OCI-LY7 (cell line): ENCODE measurements around the gene ORC3. TPM values are rescaled to one million over a fixed set of nuclear protein-coding genes. Genes with fewer than 3 reads are reported as not detected.
"Not testable (repeated sequence)": the region's sequence is repeated elsewhere in the genome, so short reads cannot be mapped to it uniquely, and the experiment has no call there.

Experiments used
- BruUV-seq: library from RNA; stranded (reverse); fragments of 400-500 nt; replicated peaks from 2 replicates; lab custom pipeline; 2021; lab: Mats Ljungman, UMichigan
- CTCF ChIA-PET: fragments of 300-600 bp; sonication (Branson Sonifier 250); formaldehyde crosslinking; loops from one replicate; lab custom pipeline; 2022; ENCODE audit warnings: antibody characterized with exemption; ENCODE audit not compliant: unreplicated experiment; lab: Charles Lee
- POLR2A ChIA-PET: fragments of 300-600 bp; sonication (Branson Sonifier 250); formaldehyde crosslinking; loops from one replicate; lab custom pipeline; 2022; ENCODE audit warnings: antibody characterized with exemption; lab: Charles Lee
- DNase-seq: peaks from one replicate; pipeline ENCODE4 v3.0.0-alpha.2; 2015; ENCODE audit warnings: low spot score
- H2AFZ ChIP-seq: fragments of 200-600 bp; sonication (generic), shearing (Covaris generic); 2 replicates; pipeline ENCODE4 v1.6.1; 2014; ENCODE audit warnings: mild to moderate bottlenecking, antibody characterized with exemption, low read length, moderate library complexity
- H3K27ac ChIP-seq: fragments of 200-600 bp; sonication (generic); 2 replicates; pipeline ENCODE4 v1.5.1; 2014; ENCODE audit warnings: mixed run types, low read depth, mild to moderate bottlenecking, moderate library complexity, low read length, inconsistent platforms; ENCODE audit not compliant: poor library complexity, severe bottlenecking
- H3K36me3 ChIP-seq: fragments of 200-600 bp; sonication (generic); 2 replicates; pipeline ENCODE4 v1.6.1; 2014; ENCODE audit warnings: mild to moderate bottlenecking, antibody characterized with exemption, low read length, moderate library complexity, mixed read lengths; ENCODE audit not compliant: insufficient read depth
- H3K4me1 ChIP-seq: fragments of 200-600 bp; sonication (generic); 2 replicates; pipeline ENCODE4 v1.5.1; 2014; ENCODE audit warnings: mild to moderate bottlenecking, low read length; ENCODE audit not compliant: insufficient read depth, poor library complexity, severe bottlenecking
- H3K4me2 ChIP-seq: fragments of 200-600 bp; sonication (generic); 2 replicates; pipeline ENCODE4 v1.6.1; 2014; ENCODE audit warnings: mild to moderate bottlenecking, low read length
- H3K4me3 ChIP-seq: fragments of 200-600 bp; sonication (generic); 2 replicates; pipeline ENCODE4 v1.5.1; 2014; ENCODE audit warnings: mild to moderate bottlenecking, low read depth, low read length; ENCODE audit not compliant: poor library complexity, severe bottlenecking
- H3K79me2 ChIP-seq: fragments of 200-600 bp; sonication (generic); 2 replicates; pipeline ENCODE4 v1.6.1; 2016; ENCODE audit warnings: low read depth, mild to moderate bottlenecking, low read length, moderate library complexity, mixed read lengths; ENCODE audit not compliant: insufficient read depth
- H3K9me2 ChIP-seq: fragments of 200-600 bp; sonication (generic); 2 replicates; pipeline ENCODE4 v1.6.1; 2016; ENCODE audit warnings: mild to moderate bottlenecking, low read length, mixed read lengths; ENCODE audit not compliant: insufficient read depth
- H3K9me3 ChIP-seq: fragments of 200-600 bp; sonication (generic); 2 replicates; pipeline ENCODE4 v1.6.1; 2014; ENCODE audit warnings: mild to moderate bottlenecking, mixed run types, low read length, mixed read lengths
- H4K20me1 ChIP-seq: fragments of 200-600 bp; sonication (generic); 2 replicates; pipeline ENCODE4 v1.6.1; 2014; ENCODE audit warnings: mild to moderate bottlenecking, antibody characterized with exemption, low read length, moderate library complexity, mixed read lengths; ENCODE audit not compliant: insufficient read depth
- CTCF ChIP-seq: fragments of 200-600 bp; sonication (generic); conservative IDR thresholded peaks from 2 replicates; pipeline ENCODE4 v1.5.1; 2014; ENCODE audit warnings: mild to moderate bottlenecking, antibody characterized with exemption, low read length, moderate library complexity, mixed read lengths
- EZH2phosphoT487 ChIP-seq: fragments of 200-600 bp; sonication (generic); IDR thresholded peaks from 2 replicates; pipeline ENCODE4 v1.6.1; 2018; ENCODE audit warnings: low read depth, borderline replicate concordance, mild to moderate bottlenecking, mixed run types, antibody characterized with exemption, low read length, moderate library complexity, mixed read lengths
- intact Hi-C: fragments of 100-400 bp; cut with micrococcal nuclease; formaldehyde crosslinking; loops from one replicate; pipeline ENCODE4 v1.10.0; 2022; ENCODE audit not compliant: unreplicated experiment
- total RNA-seq, 2 experiments: library from RNA; depleted of rRNA in 1 of 2; stranded (reverse); fragments of >200 nt in 1 of 2; shearing (Covaris generic) in 1 of 2; gene quantifications; 2 replicates each; pipeline ENCODE4 v1.2.3, GENCODE V29; 2014 to 2022

ORC3 gene
- total RNA-seq, 2 experiments from 2014 or later = 34.8 to 45.0 TPM

- Histone ChIP-seq H3K4me2 (peak overlapping the region; percentile 34), H3K9me2 (no peaks in the 10 kb centered on the region), H3K9me3 (no peaks in the 10 kb centered on the region), H2AFZ (peak overlapping the region; percentile 72), H3K27ac (no peak overlapping the region), H3K79me2 (no peaks in the 10 kb centered on the region), H3K4me1 (peaks cover 43% of the 10 kb centered on the region), H4K20me1 (no peaks in the 10 kb centered on the region), H3K4me3 (no peak overlapping the region), H3K36me3 (no peaks in the 10 kb centered on the region)
- CTCF ChIA-PET = no interaction called here
- peak; percentile 48 for DNase-seq
- POLR2A ChIA-PET = interaction anchor here (0.9 to 1.2 kb wide), 2 partner anchors 10 to 58 kb away, joined by 3 to 4 read pairs; no protein-coding TSS in a partner anchor
- no peak for TF ChIP-seq CTCF
- TF ChIP-seq EZH2phosphoT487 = no peak
- intact Hi-C loops = no loop called here
- no TSS peak for BruUV-seq
These were observed 120.2 kb downstream of the ORC3 start for GRCh38 chr6:87710090-87710489.

GRCh38 chr6:87712713-87713112 is 122.8 kb downstream of the ORC3 start:
- CTCF ChIA-PET = not testable (repeated sequence)
- POLR2A ChIA-PET = interaction anchor here (0.6 to 0.7 kb wide), 7 partner anchors 15 to 460 kb away, joined by 3 to 7 read pairs (median 4); no protein-coding TSS in a partner anchor

GRCh38 chr6:87714093-87714842 is 124.3 kb downstream of the ORC3 start:
- Histone ChIP-seq H3K9me3 (no peaks in the 10 kb centered on the region), H4K20me1 (no peaks in the 10 kb centered on the region), H3K9me2 (no peaks in the 10 kb centered on the region), H3K36me3 (no peaks in the 10 kb centered on the region), H3K4me2 (peak overlapping the region; percentile 5; the same call in 1 of the 2 replicates), H2AFZ (peak overlapping the region; percentile 87; the same call in 1 of the 2 replicates), H3K4me1 (peaks cover 21% of the 10 kb centered on the region), H3K79me2 (no peaks in the 10 kb centered on the region), H3K4me3 (no peak overlapping the region), H3K27ac (no peak overlapping the region)
- TF ChIP-seq EZH2phosphoT487 = no peak
- TF ChIP-seq CTCF = no peak
- ChIA-PET POLR2A (interaction anchor here (0.6 to 1.8 kb wide), 10 partner anchors 9 to 190 kb away, joined by 3 to 15 read pairs (median 4); no protein-coding TSS in a partner anchor), CTCF (interaction anchor here (0.6 kb wide), 1 partner anchor 11 kb away, joined by 3 read pairs; no protein-coding TSS in a partner anchor)
- intact Hi-C loops = no loop called here
- BruUV-seq = no TSS peak
- DNase-seq = peak; percentile 46

More at GRCh38 chr6:87712713-87713112, 122.8 kb downstream of the ORC3 start:
- H3K4me2 ChIP-seq, H2AFZ ChIP-seq, H3K79me2 ChIP-seq, DNase-seq, H3K4me3 ChIP-seq, intact Hi-C loops, H4K20me1 ChIP-seq, H3K36me3 ChIP-seq, BruUV-seq, H3K27ac ChIP-seq, H3K9me2 ChIP-seq, H3K9me3 ChIP-seq: not testable (repeated sequence)
- peaks cover 21% of the 10 kb centered on the region for H3K4me1 ChIP-seq

Other genes starting within 250 kb of the ORC3 start
- 1.4 and 7.2 TPM in 2 replicates for gene C6orf163, start 245.3 kb upstream of the ORC3 start, total RNA-seq (2014; rRNA removed; shearing (Covaris generic))
- gene C6orf163, start 245.3 kb upstream of the ORC3 start, total RNA-seq (2022) = 2.8 and 3.0 TPM in 2 replicates
- gene CFAP206, start 182.2 kb upstream of the ORC3 start, total RNA-seq (2014; rRNA removed; shearing (Covaris generic)) = 0.19 TPM in 1 of 2 replicates, not detected in the other
- gene CFAP206, start 182.2 kb upstream of the ORC3 start, total RNA-seq (2022) = 0.32 TPM in 1 of 2 replicates, not detected in the other
- gene SLC35A1, start 117.2 kb upstream of the ORC3 start, total RNA-seq (2014; rRNA removed; shearing (Covaris generic)) = 17.0 and 17.2 TPM in 2 replicates
- 21.2 and 22.4 TPM in 2 replicates for gene SLC35A1, start 117.2 kb upstream of the ORC3 start, total RNA-seq (2022)
- 21.4 and 30.5 TPM in 2 replicates for gene RARS2, start 148 bp upstream of the ORC3 start, total RNA-seq (2014; rRNA removed; shearing (Covaris generic))
- 34.0 and 36.0 TPM in 2 replicates for gene RARS2, start 148 bp upstream of the ORC3 start, total RNA-seq (2022)
- gene AKIRIN2, start 112.1 kb downstream of the ORC3 start, total RNA-seq (2014; rRNA removed; shearing (Covaris generic)) = 70.3 and 70.4 TPM in 2 replicates
- gene AKIRIN2, start 112.1 kb downstream of the ORC3 start, total RNA-seq (2022) = 127 and 129 TPM in 2 replicates